Skin of body (tissue), 3 donors: ENCODE data around the gene PDXK. TPM values are rescaled to one million over a fixed set of nuclear protein-coding genes. Genes with fewer than 3 reads are reported as not detected.

Experiments
- DNase-seq: peaks from one replicate; lab custom pipeline; 2025; lab: John Stamatoyannopoulos, UW
- small RNA-seq: library from RNA; depleted of rRNA; stranded (forward); fragments of <200 nt; gene quantifications from one replicate; pipeline ENCODE3, GENCODE V24; 2014; ENCODE audit warnings: low replicate concordance
- total RNA-seq: library from RNA; depleted of rRNA; stranded (reverse); fragments of >200 nt; gene quantifications from one replicate; pipeline ENCODE4 v1.2.3, GENCODE V29; 2014

The PDXK gene
- total RNA-seq, 1 donor from 2014 or later: 38.8 TPM

DNA sequence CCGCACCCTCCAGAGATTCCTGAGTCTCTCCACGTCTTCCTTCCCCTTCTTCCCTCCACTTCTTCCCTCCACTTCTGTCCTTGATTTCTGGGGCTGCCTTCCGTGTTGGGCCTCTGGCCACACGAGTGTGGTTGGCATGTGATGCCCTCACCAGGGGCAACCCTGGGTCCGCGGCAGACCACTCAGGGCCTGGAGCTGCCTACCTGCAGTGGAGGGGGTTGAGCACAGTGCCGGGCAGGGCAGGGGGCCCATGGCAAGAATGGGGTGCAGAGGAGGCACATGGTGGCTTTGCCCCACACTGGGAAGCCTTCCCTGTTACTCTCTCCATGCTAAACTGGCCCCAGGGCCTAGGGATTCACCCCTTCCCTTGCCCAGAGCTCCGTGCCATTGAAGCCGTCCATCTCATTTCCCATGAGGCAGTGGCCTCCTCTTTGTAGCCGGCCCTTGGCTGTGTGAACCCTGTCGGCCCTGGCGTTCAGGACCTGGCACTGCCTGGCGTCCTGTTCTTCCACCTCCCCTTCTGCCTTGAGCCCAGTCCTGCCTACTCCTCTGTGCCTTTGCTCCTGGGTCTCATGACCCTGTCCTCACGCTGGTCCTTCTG is 83.9 kb downstream of the PDXK start:
- no peak for DNase-seq

DNA sequence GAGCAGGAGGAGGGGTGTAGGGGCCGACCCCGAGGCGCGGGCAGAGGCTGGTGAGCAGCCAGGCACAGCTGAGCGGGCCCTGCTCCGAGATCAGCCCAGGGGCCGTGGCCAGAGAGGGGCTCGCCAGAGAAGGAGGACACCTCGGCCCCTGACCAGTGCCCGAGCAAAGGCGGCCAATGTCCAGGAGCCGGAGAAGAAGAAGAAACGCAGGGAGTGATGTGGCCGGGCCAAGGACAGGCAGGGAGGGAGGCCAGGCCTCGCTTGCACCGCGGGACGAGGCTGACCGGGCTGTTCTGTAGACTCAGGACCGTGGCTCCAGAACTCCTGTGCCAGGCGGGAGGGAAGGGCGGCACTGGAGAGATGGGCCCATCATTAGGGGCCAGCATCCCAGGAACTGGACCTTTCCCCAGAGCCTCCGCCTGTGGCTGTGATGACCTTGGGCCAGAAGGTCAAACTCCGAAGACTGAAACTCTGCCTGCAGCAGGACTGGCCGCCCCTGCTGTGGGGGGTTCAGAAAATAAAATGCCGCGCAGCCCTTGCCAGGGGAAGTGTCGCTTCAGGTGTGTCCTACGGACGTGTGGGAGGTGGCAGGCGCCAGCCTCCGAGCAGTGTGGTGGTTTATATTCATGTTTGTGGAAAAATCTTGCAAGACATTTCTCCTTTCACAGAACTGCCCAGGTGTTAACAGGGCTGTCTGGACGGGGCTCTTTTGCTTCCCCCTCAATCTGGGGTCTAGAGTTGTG is 84.8 kb downstream of the PDXK start:
- DNase-seq: no peak

DNA sequence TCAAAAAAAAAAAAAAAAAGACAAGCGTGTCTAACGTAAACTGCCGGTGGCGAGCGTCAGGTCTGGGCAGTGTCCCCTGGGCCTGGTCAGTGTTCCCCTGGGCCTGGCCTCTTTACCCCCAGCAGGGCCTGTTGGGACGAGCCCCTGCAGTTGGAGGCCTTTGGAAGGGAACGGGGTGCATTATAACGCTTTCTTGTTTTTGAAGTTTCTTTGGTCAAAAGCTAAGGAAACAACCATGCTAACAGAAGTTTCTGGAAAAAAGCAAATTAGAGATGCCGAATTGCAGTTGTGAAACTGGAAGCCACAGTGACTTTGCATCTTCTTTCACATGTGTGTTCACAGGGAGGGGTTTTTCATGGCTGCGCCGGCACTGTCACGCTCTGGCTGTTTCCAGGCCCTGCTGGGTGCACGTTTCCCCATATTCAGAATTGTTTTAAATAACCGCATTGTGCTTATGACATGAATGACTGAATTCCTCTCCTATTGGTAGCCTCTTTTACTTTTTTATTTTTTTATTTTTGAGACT is 86.4 kb downstream of the PDXK start:
- DNase-seq: no peak

GRCh38 chr21:43806017-43806710 is 87.2 kb downstream of the PDXK start:
- no peak for DNase-seq

DNA sequence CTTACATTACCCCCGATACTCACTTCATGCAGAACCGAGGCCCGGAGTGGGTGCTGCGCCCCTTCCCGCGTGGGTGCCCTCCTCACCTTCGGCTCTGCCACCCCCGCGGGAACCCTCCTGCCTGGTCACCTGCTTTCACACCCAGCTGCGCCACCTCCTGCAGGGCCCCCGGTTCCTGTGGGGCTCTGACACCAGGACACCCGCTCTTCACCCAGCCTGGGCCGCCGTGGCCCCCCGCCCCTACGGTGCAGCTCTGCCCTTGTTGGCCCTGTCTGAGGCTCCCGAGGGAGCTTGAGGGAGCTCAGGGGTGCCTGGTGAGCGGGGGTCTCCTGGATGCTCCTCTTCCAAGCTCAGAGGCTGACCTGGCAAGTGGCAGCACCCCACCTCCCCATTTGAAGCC is 89.4 kb downstream of the PDXK start:
- no peak for DNase-seq

DNA sequence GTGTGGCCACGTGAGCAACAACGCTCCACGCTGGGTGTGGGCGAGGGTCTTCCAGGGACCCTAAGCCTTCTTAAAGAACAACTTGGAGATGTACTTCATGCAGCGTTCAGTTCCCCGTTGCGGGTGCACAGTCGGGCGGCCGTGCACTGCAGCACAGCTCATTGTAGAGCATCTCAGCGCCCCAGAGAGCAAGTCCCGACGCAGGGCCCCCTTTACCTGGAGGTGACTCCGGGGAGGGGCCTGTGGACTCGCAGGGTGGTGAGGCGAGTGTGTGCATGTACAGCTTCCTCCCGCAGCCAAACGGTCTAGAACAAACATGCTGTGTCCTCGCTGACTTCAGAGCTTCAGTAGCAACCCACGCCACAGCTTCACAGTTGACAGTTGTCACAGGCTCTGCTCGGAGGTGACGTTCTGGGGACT is 89.9 kb downstream of the PDXK start:
- no peak for DNase-seq

GRCh38 chr21:43809346-43809799 is 90.4 kb downstream of the PDXK start:
- no peak for DNase-seq

DNA sequence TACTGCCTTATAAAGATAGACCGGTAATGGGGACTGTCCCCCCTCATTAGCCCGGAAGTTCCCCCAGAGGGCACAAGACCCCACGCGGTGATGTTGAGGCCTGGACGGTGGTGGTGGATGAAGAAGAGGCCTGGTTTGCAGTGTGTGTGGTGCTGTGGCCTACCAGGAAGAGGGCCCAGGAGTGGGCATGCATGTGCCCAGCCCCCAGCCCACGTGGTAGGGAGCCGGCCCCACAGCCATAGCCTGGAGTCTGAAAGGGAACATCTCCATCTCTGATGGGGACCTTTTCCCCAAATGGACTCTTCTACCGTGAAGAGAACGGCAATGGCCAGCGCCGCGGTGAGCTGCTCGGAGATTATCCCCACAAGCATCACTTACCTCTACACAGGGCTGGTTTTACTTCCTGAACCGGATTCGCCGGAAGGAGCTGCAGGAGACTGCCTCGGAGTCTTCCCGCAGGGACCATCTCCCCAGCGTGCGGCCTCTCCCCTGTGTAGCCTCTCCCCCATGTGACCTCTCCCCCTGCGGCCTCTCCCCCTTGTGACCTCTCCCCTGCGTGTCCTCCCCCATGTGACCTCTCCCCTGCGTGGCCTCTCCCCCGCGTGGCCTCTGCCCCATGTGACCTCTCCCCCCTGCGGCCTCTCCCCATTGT is 91.0 kb downstream of the PDXK start:
- no peak for DNase-seq

- DNase-seq: no peak
Measured at GRCh38 chr21:43810505-43811261, 91.8 kb downstream of the PDXK start.

- DNase-seq: no peak
Measured at GRCh38 chr21:43811262-43812105, 92.6 kb downstream of the PDXK start.

Small RNA genes within 50 kb of the gene (small RNA-seq; reads per million reads assigned to genes)
- gene AP001052.1: not detected

Other genes starting within 250 kb of the PDXK start
- 0.89 TPM for gene HSF2BP, start 59.6 kb upstream of the PDXK start, total RNA-seq
- gene RRP1B, start 59.6 kb upstream of the PDXK start, total RNA-seq: 14.2 TPM
- 21.0 TPM for gene CSTB, start 57.2 kb downstream of the PDXK start, total RNA-seq
- gene RRP1, start 70.4 kb downstream of the PDXK start, total RNA-seq: 17.8 TPM
- gene AGPAT3, start 146.1 kb downstream of the PDXK start, total RNA-seq: 27.0 TPM